ENCODE measurements around the gene CPEB4. TPM values are rescaled to one million over a fixed set of nuclear protein-coding genes. Genes with fewer than 3 reads are reported as not detected.

Gene CPEB4
- total RNA-seq, 4 donors from 2014 or later, result 97.8 to 109 (median 102) TPM

- TF ChIP-seq CTCF (IDR thresholded peaks at IDR 0.05 in 4 of 5, conservative IDR thresholded peaks at IDR 0.05 in 1 of 5) (no peak), POLR2A (IDR thresholded peaks at IDR 0.05) (no peak)
- peaks cover 7 to 13% of the 10 kb centered on the region in 2 donors for H3K4me1 ChIP-seq
- no peaks in the 10 kb centered on the region for H3K27me3 ChIP-seq
- no peaks in the 10 kb centered on the region for H3K9me3 ChIP-seq
- intact Hi-C loops (cut with DNase I; ENCODE audit: low total_unique reads), result no loop called here
- ATAC-seq (no peak), DNase-seq (no peak)
- H3K4me3 ChIP-seq, result no peak overlapping the region
- no peak overlapping the region for H3K27ac ChIP-seq
- no peaks in the 10 kb centered on the region for H3K36me3 ChIP-seq
- in situ Hi-C loops (cut with MboI; ENCODE audit: low sequenced_read_pairs in 4 of 4), result no loop called here
These were observed 44.4 kb upstream of the CPEB4 start for GRCh38 chr5:173843794-173844193.

- DNase-seq (no peak), ATAC-seq (no peak)
- in situ Hi-C loops (cut with MboI; ENCODE audit: low sequenced_read_pairs in 4 of 4) (no loop called here), intact Hi-C loops (cut with DNase I; ENCODE audit: low total_unique reads) (no loop called here)
- H3K36me3 ChIP-seq, result no peaks in the 10 kb centered on the region
- no peak overlapping the region for H3K27ac ChIP-seq
- no peak for TF ChIP-seq POLR2A (IDR thresholded peaks at IDR 0.05)
- no peak for TF ChIP-seq CTCF (IDR thresholded peaks at IDR 0.05 in 4 of 5, conservative IDR thresholded peaks at IDR 0.05 in 1 of 5)
- no peak overlapping the region for H3K4me3 ChIP-seq
- H3K27me3 ChIP-seq, result no peaks in the 10 kb centered on the region
- H3K9me3 ChIP-seq, result peaks cover 0 to 2% (median 0%) of the 10 kb centered on the region in 3 donors
- peaks cover 4% of the 10 kb centered on the region in 2 donors for H3K4me1 ChIP-seq
These were observed 42.8 kb upstream of the CPEB4 start for GRCh38 chr5:173845321-173845720.

GRCh38 chr5:173846929-173847501, 41.1 kb upstream of the CPEB4 start:
- no peak for TF ChIP-seq POLR2A (IDR thresholded peaks at IDR 0.05)
- no peak for TF ChIP-seq CTCF (IDR thresholded peaks at IDR 0.05 in 4 of 5, conservative IDR thresholded peaks at IDR 0.05 in 1 of 5)
- in situ Hi-C loops (cut with MboI; ENCODE audit: low sequenced_read_pairs in 4 of 4), result no loop called here
- intact Hi-C loops (cut with DNase I; ENCODE audit: low total_unique reads), result no loop called here
- DNase-seq (no peak), ATAC-seq (no peak)
- Histone ChIP-seq H3K36me3 (no peaks in the 10 kb centered on the region), H3K4me3 (no peak overlapping the region), H3K4me1 (no peaks in the 10 kb centered on the region), H3K27ac (no peak overlapping the region), H3K9me3 (peaks cover 0 to 2% (median 0%) of the 10 kb centered on the region in 3 donors), H3K27me3 (no peaks in the 10 kb centered on the region)

GRCh38 chr5:173848986-173849596, 39.1 kb upstream of the CPEB4 start:
- Histone ChIP-seq H3K4me3 (no peak overlapping the region), H3K4me1 (no peaks in the 10 kb centered on the region), H3K9me3 (peaks cover 0 to 2% (median 0%) of the 10 kb centered on the region in 3 donors), H3K27me3 (no peaks in the 10 kb centered on the region), H3K36me3 (no peaks in the 10 kb centered on the region), H3K27ac (no peak overlapping the region)
- no peak for ATAC-seq
- DNase-seq, result no peak
- in situ Hi-C loops (cut with MboI; ENCODE audit: low sequenced_read_pairs in 4 of 4), result no loop called here
- no peak for TF ChIP-seq CTCF (IDR thresholded peaks at IDR 0.05 in 4 of 5, conservative IDR thresholded peaks at IDR 0.05 in 1 of 5)
- intact Hi-C loops (cut with DNase I; ENCODE audit: low total_unique reads), result no loop called here
